ENCODE results near the gene LACC1.

DNA sequence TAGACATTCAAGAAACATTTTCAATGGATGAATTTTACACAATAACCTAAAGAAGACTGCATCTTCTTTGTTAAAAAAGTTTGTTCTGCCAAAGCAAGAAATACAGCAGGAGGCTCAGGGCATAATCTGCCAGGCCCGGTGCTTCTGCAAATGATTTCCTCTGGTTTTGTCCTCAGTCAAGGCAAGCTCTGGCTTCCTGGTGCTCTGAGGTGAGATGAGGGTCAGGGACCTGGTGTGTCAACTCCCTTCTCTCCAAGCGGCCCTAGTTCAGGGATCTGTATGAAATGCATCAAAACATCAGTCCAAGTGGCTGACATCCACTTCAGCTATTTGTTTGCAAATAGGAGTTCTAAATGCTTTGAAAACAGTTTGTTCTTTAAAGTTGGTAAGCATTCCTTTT is 31.6 kb downstream of the LACC1 start:
- TF ChIP-seq, protein P1, sequence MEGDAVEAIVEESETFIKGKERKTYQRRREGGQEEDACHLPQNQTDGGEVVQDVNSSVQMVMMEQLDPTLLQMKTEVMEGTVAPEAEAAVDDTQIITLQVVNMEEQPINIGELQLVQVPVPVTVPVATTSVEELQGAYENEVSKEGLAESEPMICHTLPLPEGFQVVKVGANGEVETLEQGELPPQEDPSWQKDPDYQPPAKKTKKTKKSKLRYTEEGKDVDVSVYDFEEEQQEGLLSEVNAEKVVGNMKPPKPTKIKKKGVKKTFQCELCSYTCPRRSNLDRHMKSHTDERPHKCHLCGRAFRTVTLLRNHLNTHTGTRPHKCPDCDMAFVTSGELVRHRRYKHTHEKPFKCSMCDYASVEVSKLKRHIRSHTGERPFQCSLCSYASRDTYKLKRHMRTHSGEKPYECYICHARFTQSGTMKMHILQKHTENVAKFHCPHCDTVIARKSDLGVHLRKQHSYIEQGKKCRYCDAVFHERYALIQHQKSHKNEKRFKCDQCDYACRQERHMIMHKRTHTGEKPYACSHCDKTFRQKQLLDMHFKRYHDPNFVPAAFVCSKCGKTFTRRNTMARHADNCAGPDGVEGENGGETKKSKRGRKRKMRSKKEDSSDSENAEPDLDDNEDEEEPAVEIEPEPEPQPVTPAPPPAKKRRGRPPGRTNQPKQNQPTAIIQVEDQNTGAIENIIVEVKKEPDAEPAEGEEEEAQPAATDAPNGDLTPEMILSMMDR (CRISPR knock-in tag; IDR thresholded peaks at IDR 0.05) = no peak
- TF ChIP-seq, protein P2, sequence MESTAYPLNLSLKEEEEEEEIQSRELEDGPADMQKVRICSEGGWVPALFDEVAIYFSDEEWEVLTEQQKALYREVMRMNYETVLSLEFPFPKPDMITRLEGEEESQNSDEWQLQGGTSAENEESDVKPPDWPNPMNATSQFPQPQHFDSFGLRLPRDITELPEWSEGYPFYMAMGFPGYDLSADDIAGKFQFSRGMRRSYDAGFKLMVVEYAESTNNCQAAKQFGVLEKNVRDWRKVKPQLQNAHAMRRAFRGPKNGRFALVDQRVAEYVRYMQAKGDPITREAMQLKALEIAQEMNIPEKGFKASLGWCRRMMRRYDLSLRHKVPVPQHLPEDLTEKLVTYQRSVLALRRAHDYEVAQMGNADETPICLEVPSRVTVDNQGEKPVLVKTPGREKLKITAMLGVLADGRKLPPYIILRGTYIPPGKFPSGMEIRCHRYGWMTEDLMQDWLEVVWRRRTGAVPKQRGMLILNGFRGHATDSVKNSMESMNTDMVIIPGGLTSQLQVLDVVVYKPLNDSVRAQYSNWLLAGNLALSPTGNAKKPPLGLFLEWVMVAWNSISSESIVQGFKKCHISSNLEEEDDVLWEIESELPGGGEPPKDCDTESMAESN (CRISPR knock-in tag; conservative IDR thresholded peaks at IDR 0.05) = no peak
- TF ChIP-seq HNRNPL (IDR thresholded peaks at IDR 0.05; ENCODE audit: low read depth, low read length) = no peak
- TF ChIP-seq RAD21 (CRISPR knock-in tag; IDR thresholded peaks at IDR 0.05) = no peak
- no peak for TF ChIP-seq ZBTB7A (CRISPR knock-in tag; IDR thresholded peaks at IDR 0.05)
- TF ChIP-seq, protein P3, sequence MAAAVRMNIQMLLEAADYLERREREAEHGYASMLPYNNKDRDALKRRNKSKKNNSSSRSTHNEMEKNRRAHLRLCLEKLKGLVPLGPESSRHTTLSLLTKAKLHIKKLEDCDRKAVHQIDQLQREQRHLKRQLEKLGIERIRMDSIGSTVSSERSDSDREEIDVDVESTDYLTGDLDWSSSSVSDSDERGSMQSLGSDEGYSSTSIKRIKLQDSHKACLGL (CRISPR knock-in tag; IDR thresholded peaks at IDR 0.05) = no peak
- TF ChIP-seq ZKSCAN8 (CRISPR knock-in tag; IDR thresholded peaks at IDR 0.05; ENCODE audit: borderline replicate concordance) = no peak
- TF ChIP-seq ZNF652 (CRISPR knock-in tag; IDR thresholded peaks at IDR 0.05; ENCODE audit: borderline replicate concordance, low read depth) = no peak
- no peak for TF ChIP-seq POLR2A (IDR thresholded peaks at IDR 0.05; ENCODE audit: insufficient read depth in 1 of 2, low read depth in 2 of 2, low read length in 2 of 2)
- no peak for TF ChIP-seq ERF (CRISPR knock-in tag; IDR thresholded peaks at IDR 0.05)
- TF ChIP-seq HCFC1 (IDR thresholded peaks at IDR 0.05; ENCODE audit: low read depth, low read length) = no peak

Measured in HepG2 (cell line).